ENCODE results near the gene HECTD3. TPM values are rescaled to one million over a fixed set of nuclear protein-coding genes. Genes with fewer than 3 reads are reported as not detected.
"Not testable (repeated sequence)": the region's sequence is repeated elsewhere in the genome, so short reads cannot be mapped to it uniquely, and the experiment has no call there.

The HECTD3 gene
- total RNA-seq, 1 donor from 2014 or later, result 22.6 TPM

DNA sequence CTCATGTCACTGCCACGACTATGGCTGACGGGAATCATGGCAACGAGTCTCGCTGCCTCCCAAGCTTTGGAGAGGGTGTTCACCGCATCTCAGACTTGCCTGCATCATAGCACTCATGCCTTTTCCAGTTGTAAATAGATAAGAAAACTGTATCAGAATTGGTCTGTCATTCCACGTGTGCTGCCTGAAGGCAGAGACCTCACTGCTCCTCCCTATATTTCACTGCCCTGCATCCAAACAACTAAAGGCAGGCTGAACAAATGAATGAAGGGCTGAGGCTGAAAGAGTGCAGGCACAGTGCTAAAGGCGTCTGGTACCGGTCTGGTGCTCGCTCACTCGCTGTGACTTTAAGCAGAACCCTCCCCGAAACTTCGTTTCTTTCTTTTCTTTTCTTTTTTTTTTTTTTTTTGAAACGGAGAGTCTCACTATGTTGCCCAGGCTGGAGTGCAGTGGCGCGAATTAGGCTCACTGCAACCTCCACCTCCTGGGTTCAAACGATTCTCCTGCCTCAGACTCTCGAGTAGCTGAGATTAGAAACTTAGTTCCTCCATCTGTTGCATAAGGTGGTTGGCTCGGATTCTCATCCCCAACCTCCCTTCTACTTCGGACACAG, 25.3 kb downstream of the HECTD3 start:
- no peak for ATAC-seq

DNA sequence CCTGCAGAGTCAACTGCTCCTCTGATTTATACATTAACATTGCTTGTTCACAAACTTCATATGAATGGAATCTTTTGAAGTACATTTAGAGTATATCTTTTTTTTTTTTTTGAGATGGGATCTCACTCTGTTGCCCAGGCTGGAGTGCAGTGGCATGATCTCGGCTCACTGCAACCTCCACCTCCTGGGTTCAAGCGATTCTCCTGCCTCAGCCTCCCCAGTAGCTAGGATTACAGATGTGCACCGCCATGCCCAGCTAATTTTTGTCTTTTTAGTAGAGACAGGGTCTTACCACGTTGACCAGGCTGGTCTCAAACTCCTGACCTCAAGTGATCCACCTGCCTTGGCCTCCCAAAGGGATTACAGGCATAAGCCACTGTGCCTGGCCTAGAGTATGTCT, 33.8 kb downstream of the HECTD3 start:
- ATAC-seq, result not testable (repeated sequence)

- no peak for ATAC-seq
Observed at GRCh38 chr1:44976252-44976651, 34.9 kb downstream of the HECTD3 start.

DNA sequence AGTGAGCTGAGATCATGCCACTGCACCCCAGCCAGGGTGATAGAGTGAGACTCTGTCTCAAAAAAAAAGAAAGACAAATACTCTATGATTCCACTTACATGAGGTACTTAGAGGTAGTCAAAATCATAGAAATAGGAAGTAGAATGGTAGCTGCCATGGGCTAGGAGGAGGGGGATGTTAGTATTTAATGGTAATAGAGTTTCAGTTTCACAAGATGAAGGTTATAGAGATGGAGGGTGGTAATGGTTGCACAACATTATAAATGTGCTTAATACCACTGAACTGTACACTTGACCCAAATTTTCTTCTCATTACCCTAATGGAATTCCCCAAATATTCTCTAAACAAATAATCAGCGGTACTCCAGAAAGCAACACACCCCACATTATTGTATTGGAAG, 37.5 kb downstream of the HECTD3 start:
- ATAC-seq, result no peak

- no peak for ATAC-seq
Observed at GRCh38 chr1:44970317-44970716, 40.8 kb downstream of the HECTD3 start.

- no peak for ATAC-seq
Observed at GRCh38 chr1:44964396-44964795, 46.7 kb downstream of the HECTD3 start.

GRCh38 chr1:44962729-44963128, 48.4 kb downstream of the HECTD3 start:
- no peak for ATAC-seq

DNA sequence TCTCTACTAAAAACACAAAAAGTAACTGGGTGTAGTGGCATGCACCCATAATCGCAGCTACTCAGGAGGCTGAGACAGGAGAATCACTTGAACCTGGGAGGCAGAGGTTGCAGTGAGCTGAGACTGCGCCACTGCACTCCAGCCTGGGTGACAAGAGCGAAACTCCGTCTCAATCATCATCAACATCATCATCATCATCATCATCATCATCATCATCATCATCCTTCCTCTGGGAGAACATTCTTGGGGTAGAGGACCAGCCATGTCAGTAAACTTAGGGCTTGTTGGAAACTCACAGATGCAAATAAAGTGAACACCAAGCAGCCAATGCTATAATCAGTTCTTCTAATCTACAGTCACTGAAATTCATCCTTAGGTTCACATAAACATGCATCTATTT, 49.1 kb downstream of the HECTD3 start:
- ATAC-seq, result not testable (repeated sequence)

DNA sequence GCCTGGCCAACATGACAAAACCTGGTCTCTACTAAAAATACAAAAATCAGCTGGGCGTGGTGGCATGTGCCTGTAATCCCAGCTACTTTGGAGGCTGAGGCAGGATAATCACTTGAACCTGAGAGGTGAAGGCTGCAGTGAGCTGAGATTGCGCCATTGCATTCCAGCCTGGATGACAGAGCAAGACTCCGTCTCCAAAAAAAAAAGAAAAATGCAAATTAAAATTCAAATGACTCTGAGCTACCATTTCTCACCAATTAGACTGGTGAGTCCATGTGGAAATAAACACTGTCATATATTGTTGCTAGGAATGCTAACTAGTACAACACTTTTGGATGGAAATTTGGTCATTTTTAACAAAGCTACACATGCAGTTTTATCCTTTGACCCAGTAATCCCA, 53.6 kb downstream of the HECTD3 start:
- not testable (repeated sequence) for ATAC-seq

GRCh38 chr1:44956077-44956476, 55.0 kb downstream of the HECTD3 start:
- not testable (repeated sequence) for ATAC-seq

Other genes with a start within 250 kb of the HECTD3 start
- gene RPS8, start 235.8 kb downstream of the HECTD3 start, total RNA-seq, result 2,198 TPM
- not detected for gene BEST4, start 223.2 kb downstream of the HECTD3 start, total RNA-seq
- 20.7 TPM for gene PLK3, start 210.9 kb downstream of the HECTD3 start, total RNA-seq
- not detected for gene DYNLT4, start 204.0 kb downstream of the HECTD3 start, total RNA-seq
- 2.4 TPM for gene BTBD19, start 202.8 kb downstream of the HECTD3 start, total RNA-seq
- gene PTCH2, start 168.1 kb downstream of the HECTD3 start, total RNA-seq, result 0.40 TPM
- 22.0 TPM for gene EIF2B3, start 24.7 kb downstream of the HECTD3 start, total RNA-seq
- gene UROD, start 930 bp upstream of the HECTD3 start, total RNA-seq, result 47.5 TPM
- gene ZSWIM5, start 195.3 kb upstream of the HECTD3 start, total RNA-seq, result 0.56 TPM

Measured in esophagus mucosa (tissue), 1 donor.